GM13976 (cell line): ENCODE results near the gene HMGA1.

Source experiments
- DNase-seq: peaks from one replicate; pipeline ENCODE4 v3.0.0; 2012; ENCODE audit warnings: low spot score
- CTCF ChIP-seq: IDR thresholded peaks from 2 replicates; pipeline ENCODE4 v1.5.1; 2012; ENCODE audit warnings: borderline replicate concordance, mild to moderate bottlenecking; ENCODE audit not compliant: insufficient read depth; ENCODE audit errors: extremely low read depth, missing control alignments, control extremely low read depth
- in situ Hi-C: fragments of 300-500 bp; cut with MboI; formaldehyde crosslinking; loops from one replicate; pipeline ENCODE4 v1.12.0; 2022; ENCODE audit warnings: low sequenced_read_pairs, mixed read lengths, inconsistent platforms; ENCODE audit not compliant: unreplicated experiment

Gene HMGA1

GRCh38 chr6:34236443-34237315 is at the start of gene HMGA1:
TSS of gene HMGA1 (plus strand) at chr6:34236873. CDS start at chr6:34240781, 3,908 bp downstream.
- in situ Hi-C loops: no loop called here
- DNase-seq: peak; percentile 96

GRCh38 chr6:34189806-34190503 is 46.7 kb upstream of the HMGA1 start:
- no peak for TF ChIP-seq CTCF
- DNase-seq: peak; percentile 51
- in situ Hi-C loops: loop anchor here (10.0 kb wide), 2 partner anchors 55 to 225 kb away; partner anchors contain the start of gene SMIM29

More at GRCh38 chr6:34236443-34237315, at the start of gene HMGA1:
- no peak for TF ChIP-seq CTCF

GRCh38 chr6:34190504-34191122 is 46.1 kb upstream of the HMGA1 start:
- in situ Hi-C loops: loop anchor here (10.0 kb wide), 1 partner anchor 54 kb away; the partner anchor contains the start of gene SMIM29
- TF ChIP-seq CTCF: no peak
- no peak for DNase-seq

GRCh38 chr6:34194772-34195171 is 41.9 kb upstream of the HMGA1 start:
- in situ Hi-C loops: loop anchor here (10.0 kb wide), 1 partner anchor 50 kb away; the partner anchor contains the start of gene SMIM29
- TF ChIP-seq CTCF: no peak
- no peak for DNase-seq

GRCh38 chr6:34195726-34196115 is 41.0 kb upstream of the HMGA1 start:
- in situ Hi-C loops: loop anchor here (10.0 kb wide), 1 partner anchor 49 kb away; the partner anchor contains the start of gene SMIM29
- DNase-seq: peak; percentile 32
- TF ChIP-seq CTCF: no peak
